GM12864 (cell line): ENCODE results near the gene LRRC40.
A peak's percentile ranks its signal among the peaks of the same experiment; 100 is the strongest.

Experiments
- DNase-seq: peaks from one replicate; pipeline ENCODE4 v3.0.0-alpha.2; 2011; ENCODE audit warnings: low read depth
- H3K4me3 ChIP-seq: 2 replicates; pipeline ENCODE4 v1.5.1; 2011; ENCODE audit warnings: mild to moderate bottlenecking, low read depth, low read length, control low read depth
- CTCF ChIP-seq: IDR thresholded peaks from 2 replicates; pipeline ENCODE4 v1.5.1; 2011; ENCODE audit warnings: low read depth, mild to moderate bottlenecking, moderate library complexity, low read length, control low read depth, inconsistent platforms; ENCODE audit errors: missing control alignments

The LRRC40 gene

GRCh38 chr1:70228670-70229069 lies 23.3 kb upstream of the LRRC40 start:
- DNase-seq: no peak
- H3K4me3 ChIP-seq: no peak overlapping the region
- TF ChIP-seq CTCF: no peak

GRCh38 chr1:70227439-70227838 lies 22.1 kb upstream of the LRRC40 start:
- no peak for TF ChIP-seq CTCF
- no peak overlapping the region for H3K4me3 ChIP-seq
- no peak for DNase-seq

GRCh38 chr1:70224954-70225353 lies 19.6 kb upstream of the LRRC40 start:
- no peak overlapping the region for H3K4me3 ChIP-seq
- no peak for TF ChIP-seq CTCF
- no peak for DNase-seq

- no peak for DNase-seq
- no peak for TF ChIP-seq CTCF
- peak overlapping the region; percentile 35; the same call in 1 of the 2 replicates for H3K4me3 ChIP-seq
Observed at GRCh38 chr1:70222716-70223235, 17.4 kb upstream of the LRRC40 start.

- H3K4me3 ChIP-seq: peak within 1 kb of the TSS; percentile 79
- TF ChIP-seq CTCF: no peak
Observed at GRCh38 chr1:70221238-70222121, 16.1 kb upstream of the LRRC40 start, which contains the start of gene SRSF11. Gene SRSF11 (plus strand): TSS chr1:70221380. CDS start chr1:70221637, 257 bp downstream.

GRCh38 chr1:70220517-70221237 lies 15.3 kb upstream of the LRRC40 start:
- TF ChIP-seq CTCF: no peak
- DNase-seq: no peak
- H3K4me3 ChIP-seq: peak overlapping the region; percentile 79

More at GRCh38 chr1:70221238-70222121, 16.1 kb upstream of the LRRC40 start, which contains the start of gene SRSF11:
- peak; percentile 76 for DNase-seq
